Heart right ventricle (tissue), 16 donors: ENCODE data around the gene TMEM240. TPM values are rescaled to one million over a fixed set of nuclear protein-coding genes. Genes with fewer than 3 reads are reported as not detected.

ENCODE experiments used
- ATAC-seq, 8 donors: fragments of 200-7000 bp; cut with Tn5 transposase; one replicate each; pipeline ENCODE4 v1.9.1; 2020; ENCODE audit warnings: mild to moderate bottlenecking in 8 of 8, moderate library complexity in 8 of 8, moderate number of reproducible peaks in 1 of 8
- DNase-seq, 2 donors: peaks; one replicate each; pipeline ENCODE4 v3.0.0-alpha.2; 2020
- H3K27ac ChIP-seq, 10 donors: fragments of 200-600 bp; sonication (generic) in 2 of 10; one replicate each; pipeline versions ENCODE4 v1.5.0 to v1.8.0; 2020 to 2022; ENCODE audit warnings: mild to moderate bottlenecking in 3 of 10
- H3K27me3 ChIP-seq, 7 donors: fragments of 200-600 bp; one replicate each; pipeline ENCODE4 v1.8.0; 2021 to 2022; ENCODE audit warnings: mild to moderate bottlenecking in 2 of 7
- H3K36me3 ChIP-seq, 9 donors: fragments of 200-600 bp; sonication (generic) in 1 of 9; one replicate each; pipeline versions ENCODE4 v1.5.0 to v1.8.0; 2020 to 2022; ENCODE audit warnings: mild to moderate bottlenecking in 2 of 9
- H3K4me1 ChIP-seq, 9 donors: fragments of 200-600 bp; sonication (generic) in 1 of 9; one replicate each; pipeline versions ENCODE4 v1.5.0 to v1.8.0; 2020 to 2022; ENCODE audit warnings: mild to moderate bottlenecking in 4 of 9
- H3K4me3 ChIP-seq, 10 donors: fragments of 200-600 bp; sonication (generic) in 2 of 10; one replicate each; pipeline versions ENCODE4 v1.5.0 to v1.8.0; 2020 to 2022; ENCODE audit warnings: mild to moderate bottlenecking in 7 of 10, moderate library complexity in 2 of 10
- H3K9me3 ChIP-seq, 11 donors: fragments of 200-600 bp in 10 of 11; sonication (generic) in 2 of 11; one replicate each; pipeline versions ENCODE4 v1.5.0 to v1.8.0; 2013 to 2022; ENCODE audit warnings: mild to moderate bottlenecking in 2 of 11, control low read depth in 1 of 11, moderate library complexity in 1 of 11
- CTCF ChIP-seq, 9 donors: fragments of 200-600 bp; sonication (generic) in 2 of 9; IDR thresholded peaks; one replicate each; pipeline versions ENCODE4 v1.5.0 to v1.8.0; 2021 to 2022; ENCODE audit warnings: antibody characterized with exemption in 9 of 9, mild to moderate bottlenecking in 5 of 9, moderate library complexity in 1 of 9
- WGBS, 2 donors: extraction: QIAGEN DNeasy Blood & Tissue Kit; methylation state at CpG; one replicate each; pipeline ENCODE4 v1.1.7; 2013; ENCODE audit warnings: inconsistent platforms in 1 of 2; 5-methylcytosine and 5-hydroxymethylcytosine counted together
- intact Hi-C, 10 donors: fragments of 100-400 bp; cut with DNase I; formaldehyde crosslinking; loops; one replicate each; pipeline versions ENCODE4 v1.11.1 to v1.14.2; 2022
- polyA plus RNA-seq, 2 donors: library from polyadenylated mRNA; stranded (reverse); fragments of 200-250 nt; gene quantifications; one replicate each; pipeline ENCODE4 v1.2.3, GENCODE V29; 2013
- total RNA-seq, 10 donors: library from RNA; stranded (reverse); fragmentation: NEBNext Ultra II Directional in 3 of 10; extraction: Animal tissue kit (Norgen Biotek cat#: 25700) in 3 of 10; gene quantifications; one replicate each; pipeline versions ENCODE4 v1.2.1 to v1.2.4, GENCODE V29; 2021 to 2023
- donor health status: Arrhythmogenic right ventricular cardiomyopathy.
- donor health status: ischemic (EF 13 %, LVEDD 7.1; RV severe dilation, severe dysfunction).
- donor health status: healthy with polysubstance abuse.
- donor health status: DM: no; HTN: yes; CAD: no.
- donor health status: DM: no; HTN: no; CAD: no.
- donor health status: ischemic (EF 25% LVEDD 6.9; RV normal size, moderate dysfunction).
- donor health status: ischemic (EF 25% LVEDD 5.7; RV mildly dilated, moderate dysfunction).
- donor health status: healthy.
- donor health status: DM: yes; HTN: yes; CAD: no.
- donor health status: Ischemic cardiomyopathy.
- donor health status: ischemic (EF 35%, LVEDD 5.7; RV mildly dilated, moderate dysfunction).
- donor health status: nonischemic (EF 11% LVEDD 7.7; RV severe dilation, severe dysfunction).
- donor health status: DM: yes; HTN: yes; CAD: no.
- donor health status: PGD.
- donor health status: ischemic (EF 29% LVEDD 5.4; RV normal size, mild dysfunction).
- donor health status: nonischemic (EF 23%, LVEDD 6.1; RV moderate dilation, normal function).

TMEM240 gene
- total and polyA plus RNA-seq, 12 donors: 3.2 to 12.1 (median 3.7) TPM

GRCh38 chr1:1531947-1532346 is 8.5 kb downstream of the TMEM240 start:
- Histone ChIP-seq H3K27me3 (no peaks in the 10 kb centered on the region), H3K9me3 (peaks cover 0 to 18% (median 5%) of the 10 kb centered on the region in 11 donors), H3K36me3 (peaks cover 0 to 38% (median 6%) of the 10 kb centered on the region in 9 donors), H3K4me3 (no peak overlapping the region), H3K4me1 (peaks cover 0 to 5% (median 0%) of the 10 kb centered on the region in 9 donors), H3K27ac (no peak overlapping the region)
- ATAC-seq: no peak
- no peak for DNase-seq
- no peak for TF ChIP-seq CTCF (IDR thresholded peaks at IDR 0.05)
- WGBS, 2 donors: 95 to 97% methylated on average over 4 of the region's 4 CpGs
- intact Hi-C loops: no loop called here

GRCh38 chr1:1529936-1530335 is 10.5 kb downstream of the TMEM240 start:
- 99% methylated on average over 8 of the region's 8 CpGs for WGBS, 2 donors
- intact Hi-C loops: no loop called here
- no peak for ATAC-seq

GRCh38 chr1:1529321-1529720 is 11.1 kb downstream of the TMEM240 start:
- Histone ChIP-seq H3K27me3 (no peaks in the 10 kb centered on the region), H3K4me1 (peaks cover 0 to 5% (median 0%) of the 10 kb centered on the region in 9 donors), H3K9me3 (peaks cover 0 to 18% (median 5%) of the 10 kb centered on the region in 11 donors), H3K27ac (no peak overlapping the region), H3K36me3 (peaks cover 0 to 58% (median 6%) of the 10 kb centered on the region in 9 donors), H3K4me3 (no peak overlapping the region)
- no peak for ATAC-seq
- no peak for TF ChIP-seq CTCF (IDR thresholded peaks at IDR 0.05)
- no peak for DNase-seq
- intact Hi-C loops: no loop called here
- WGBS, 2 donors: 93 to 96% methylated on average over 15 of the region's 18 CpGs

More at GRCh38 chr1:1529936-1530335, 10.5 kb downstream of the TMEM240 start:
- DNase-seq: no peak
- peaks cover 0 to 56% (median 6%) of the 10 kb centered on the region in 9 donors for H3K36me3 ChIP-seq
- peaks cover 0 to 18% (median 5%) of the 10 kb centered on the region in 11 donors for H3K9me3 ChIP-seq
- H3K27ac ChIP-seq: no peak overlapping the region
- H3K27me3 ChIP-seq: no peaks in the 10 kb centered on the region
- H3K4me3 ChIP-seq: no peak overlapping the region
- H3K4me1 ChIP-seq: peaks cover 0 to 5% (median 0%) of the 10 kb centered on the region in 9 donors
- TF ChIP-seq CTCF (IDR thresholded peaks at IDR 0.05): no peak

- TF ChIP-seq CTCF (IDR thresholded peaks at IDR 0.05): no peak
- DNase-seq: peak in 1 of 2 donors; percentile 8
These were observed 11.8 kb downstream of the TMEM240 start for GRCh38 chr1:1528301-1529267.

More at GRCh38 chr1:1528301-1529267, 11.8 kb downstream of the TMEM240 start:
- Histone ChIP-seq H3K4me3 (no peak overlapping the region), H3K27me3 (no peaks in the 10 kb centered on the region), H3K9me3 (peaks cover 0 to 18% (median 5%) of the 10 kb centered on the region in 11 donors), H3K27ac (no peak overlapping the region), H3K4me1 (peaks cover 0 to 5% (median 0%) of the 10 kb centered on the region in 9 donors), H3K36me3 (peaks cover 0 to 60% (median 6%) of the 10 kb centered on the region in 9 donors)
- ATAC-seq: peak in 4 of 8 donors; percentile 21 to 61 (median 34)
- intact Hi-C loops: no loop called here
- WGBS, 2 donors: 78 to 82% methylated on average over 35 to 37 of the region's 37 CpGs
